AG04449 (cell line): ENCODE measurements around the gene NEIL3.

Source experiments
- CTCF ChIA-PET: fragments of 350-600 bp; formaldehyde crosslinking; extraction: SDS; loops from one replicate; lab custom pipeline; 2021; ENCODE audit warnings: antibody characterized with exemption; lab: Yijun Ruan, JAX
- POLR2A ChIA-PET: fragments of 400-600, 350-600 bp; formaldehyde crosslinking; extraction: SDS; loops from one replicate; lab custom pipeline; 2020; ENCODE audit warnings: antibody characterized with exemption, inconsistent platforms; lab: Yijun Ruan, JAX
- DNase-seq: peaks from one replicate; pipeline ENCODE4 v3.0.0-alpha.2; 2010; ENCODE audit warnings: low read depth, low spot score
- H3K4me3 ChIP-seq: 2 replicates; pipeline ENCODE4 v1.5.1; 2011; ENCODE audit warnings: low read depth, mild to moderate bottlenecking, control low read depth, low read length
- TF ChIP-seq, protein P1 (sequence below): IDR thresholded peaks from one replicate; pipeline ENCODE4 v1.5.1; 2011; ENCODE audit warnings: mild to moderate bottlenecking, moderate library complexity, low read length, control low read depth, inconsistent platforms; ENCODE audit not compliant: insufficient read depth; ENCODE audit errors: missing control alignments

Gene NEIL3

GRCh38 chr4:177381762-177382310, 72.2 kb downstream of the NEIL3 start:
- POLR2A ChIA-PET: no interaction called here
- TF ChIP-seq, protein P1, sequence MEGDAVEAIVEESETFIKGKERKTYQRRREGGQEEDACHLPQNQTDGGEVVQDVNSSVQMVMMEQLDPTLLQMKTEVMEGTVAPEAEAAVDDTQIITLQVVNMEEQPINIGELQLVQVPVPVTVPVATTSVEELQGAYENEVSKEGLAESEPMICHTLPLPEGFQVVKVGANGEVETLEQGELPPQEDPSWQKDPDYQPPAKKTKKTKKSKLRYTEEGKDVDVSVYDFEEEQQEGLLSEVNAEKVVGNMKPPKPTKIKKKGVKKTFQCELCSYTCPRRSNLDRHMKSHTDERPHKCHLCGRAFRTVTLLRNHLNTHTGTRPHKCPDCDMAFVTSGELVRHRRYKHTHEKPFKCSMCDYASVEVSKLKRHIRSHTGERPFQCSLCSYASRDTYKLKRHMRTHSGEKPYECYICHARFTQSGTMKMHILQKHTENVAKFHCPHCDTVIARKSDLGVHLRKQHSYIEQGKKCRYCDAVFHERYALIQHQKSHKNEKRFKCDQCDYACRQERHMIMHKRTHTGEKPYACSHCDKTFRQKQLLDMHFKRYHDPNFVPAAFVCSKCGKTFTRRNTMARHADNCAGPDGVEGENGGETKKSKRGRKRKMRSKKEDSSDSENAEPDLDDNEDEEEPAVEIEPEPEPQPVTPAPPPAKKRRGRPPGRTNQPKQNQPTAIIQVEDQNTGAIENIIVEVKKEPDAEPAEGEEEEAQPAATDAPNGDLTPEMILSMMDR: no peak

DNA sequence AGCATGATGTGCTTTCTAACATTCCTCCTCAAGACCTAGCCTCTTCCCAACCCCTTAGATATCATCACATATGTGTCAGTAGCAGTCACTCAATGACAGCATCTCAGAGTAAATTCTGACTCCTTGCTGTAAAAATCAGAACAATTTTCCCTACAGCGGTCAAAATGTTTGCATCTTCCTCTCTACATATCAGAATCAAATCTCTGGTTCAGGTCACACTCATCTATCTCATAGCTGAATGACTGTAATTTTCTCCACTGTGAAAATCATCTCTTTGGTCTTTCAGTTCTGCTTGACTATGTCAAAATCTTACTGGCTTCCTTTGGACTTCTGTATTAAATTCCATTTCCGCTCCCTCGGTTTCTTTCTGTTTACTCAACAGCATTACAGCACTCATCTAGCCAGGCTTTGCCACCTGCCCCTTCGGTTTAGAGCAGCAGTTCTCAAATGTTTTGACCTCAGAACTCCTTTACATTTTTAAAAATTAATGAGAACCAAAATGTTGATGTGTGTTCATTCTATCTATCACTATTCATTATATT, 75.3 kb downstream of the NEIL3 start:
- ChIA-PET POLR2A (no interaction called here), CTCF (no interaction called here)
- DNase-seq: no peak
- no peak overlapping the region for H3K4me3 ChIP-seq
- TF ChIP-seq, protein P1: no peak

More at GRCh38 chr4:177381762-177382310, 72.2 kb downstream of the NEIL3 start:
- CTCF ChIA-PET: no interaction called here
- DNase-seq: no peak
- no peak overlapping the region for H3K4me3 ChIP-seq

- CTCF ChIA-PET: interaction anchor here (0.9 kb wide), 1 partner anchor 25 kb away, joined by 3 read pairs; no protein-coding TSS in a partner anchor
- no peak overlapping the region for H3K4me3 ChIP-seq
- DNase-seq: no peak
- POLR2A ChIA-PET: no interaction called here
- TF ChIP-seq, protein P1: no peak
Observed at GRCh38 chr4:177385576-177386277, 76.1 kb downstream of the NEIL3 start.

- CTCF ChIA-PET: interaction anchor here (0.9 kb wide), 1 partner anchor 26 kb away, joined by 3 read pairs; no protein-coding TSS in a partner anchor
Observed at GRCh38 chr4:177386278-177386815, 76.7 kb downstream of the NEIL3 start.

DNA sequence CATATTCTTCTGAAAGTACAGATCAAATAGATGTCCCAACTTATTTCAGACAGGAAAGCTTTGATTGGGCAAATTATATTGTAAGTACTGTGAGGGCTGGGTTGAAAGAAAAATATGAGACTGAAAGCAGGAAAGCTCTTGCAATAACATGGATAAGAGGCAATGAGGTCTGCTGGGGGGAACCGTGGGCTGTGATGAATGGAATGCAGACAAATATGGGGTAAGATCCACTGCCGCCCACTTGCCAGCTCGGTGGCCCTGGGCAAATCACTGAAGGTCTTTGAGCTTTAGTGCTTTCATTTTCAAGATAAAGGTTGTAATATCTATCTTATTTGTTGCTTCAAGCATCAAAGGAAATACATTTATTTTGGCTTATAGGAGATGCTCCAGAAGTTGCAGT, 81.6 kb downstream of the NEIL3 start:
- TF ChIP-seq, protein P1: no peak
- POLR2A ChIA-PET: no interaction called here
- CTCF ChIA-PET: no interaction called here
- no peak for DNase-seq
- no peak overlapping the region for H3K4me3 ChIP-seq

More at GRCh38 chr4:177386278-177386815, 76.7 kb downstream of the NEIL3 start:
- POLR2A ChIA-PET: no interaction called here
- no peak overlapping the region for H3K4me3 ChIP-seq
- TF ChIP-seq, protein P1: no peak
- DNase-seq: no peak

DNA sequence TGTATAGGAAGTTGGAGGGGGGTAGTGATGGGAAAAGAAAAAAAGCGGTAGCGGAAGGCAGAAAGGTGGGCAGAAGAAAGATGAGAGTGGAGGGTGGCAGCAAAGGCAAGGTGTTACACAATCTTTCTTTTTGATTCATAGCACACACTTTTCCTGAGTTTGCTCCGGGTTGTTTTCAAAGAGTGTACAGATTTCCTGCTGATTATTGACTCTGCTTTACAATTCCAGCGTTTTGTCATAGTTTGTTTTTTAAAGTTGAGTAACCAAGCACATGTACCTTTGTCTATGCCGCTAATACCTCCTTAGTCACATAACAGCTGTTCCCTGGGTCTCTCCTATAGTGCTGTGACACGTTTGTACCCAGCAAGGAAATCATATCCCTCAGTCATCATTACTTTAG, 82.3 kb downstream of the NEIL3 start:
- no peak for DNase-seq
- CTCF ChIA-PET: no interaction called here
- H3K4me3 ChIP-seq: no peak overlapping the region
- POLR2A ChIA-PET: no interaction called here
- TF ChIP-seq, protein P1: no peak
